Measurements from ENCODE around the gene PHACTR1.

PHACTR1 gene

DNA sequence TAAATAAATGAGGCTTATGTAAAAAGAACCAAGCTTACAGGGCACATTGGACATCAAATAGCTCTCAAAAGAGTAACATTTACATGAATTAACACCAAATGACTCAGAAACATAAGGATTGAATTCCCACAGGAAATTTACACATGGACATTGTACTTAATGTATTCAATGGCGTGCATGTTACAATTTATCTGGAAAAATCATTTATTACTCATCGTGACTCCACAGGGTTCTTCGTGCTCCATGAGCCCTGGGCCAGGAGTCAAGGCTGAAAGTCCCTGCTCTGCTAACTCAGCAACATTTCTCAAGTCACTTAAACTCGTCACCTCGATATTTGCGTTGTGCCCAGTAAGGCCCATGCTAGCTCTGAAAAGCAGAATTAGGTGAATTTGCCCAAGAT, 158.5 kb downstream of the PHACTR1 start:
- no peak overlapping the region for H3K4me3 ChIP-seq (ENCODE audit: low read depth, low read length)
- TF ChIP-seq, protein P1, sequence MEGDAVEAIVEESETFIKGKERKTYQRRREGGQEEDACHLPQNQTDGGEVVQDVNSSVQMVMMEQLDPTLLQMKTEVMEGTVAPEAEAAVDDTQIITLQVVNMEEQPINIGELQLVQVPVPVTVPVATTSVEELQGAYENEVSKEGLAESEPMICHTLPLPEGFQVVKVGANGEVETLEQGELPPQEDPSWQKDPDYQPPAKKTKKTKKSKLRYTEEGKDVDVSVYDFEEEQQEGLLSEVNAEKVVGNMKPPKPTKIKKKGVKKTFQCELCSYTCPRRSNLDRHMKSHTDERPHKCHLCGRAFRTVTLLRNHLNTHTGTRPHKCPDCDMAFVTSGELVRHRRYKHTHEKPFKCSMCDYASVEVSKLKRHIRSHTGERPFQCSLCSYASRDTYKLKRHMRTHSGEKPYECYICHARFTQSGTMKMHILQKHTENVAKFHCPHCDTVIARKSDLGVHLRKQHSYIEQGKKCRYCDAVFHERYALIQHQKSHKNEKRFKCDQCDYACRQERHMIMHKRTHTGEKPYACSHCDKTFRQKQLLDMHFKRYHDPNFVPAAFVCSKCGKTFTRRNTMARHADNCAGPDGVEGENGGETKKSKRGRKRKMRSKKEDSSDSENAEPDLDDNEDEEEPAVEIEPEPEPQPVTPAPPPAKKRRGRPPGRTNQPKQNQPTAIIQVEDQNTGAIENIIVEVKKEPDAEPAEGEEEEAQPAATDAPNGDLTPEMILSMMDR (IDR thresholded peaks at IDR 0.05; ENCODE audit: control insufficient read depth, extremely low read depth, insufficient read depth), result no peak
- DNase-seq (ENCODE audit: low read depth), result no peak

DNA sequence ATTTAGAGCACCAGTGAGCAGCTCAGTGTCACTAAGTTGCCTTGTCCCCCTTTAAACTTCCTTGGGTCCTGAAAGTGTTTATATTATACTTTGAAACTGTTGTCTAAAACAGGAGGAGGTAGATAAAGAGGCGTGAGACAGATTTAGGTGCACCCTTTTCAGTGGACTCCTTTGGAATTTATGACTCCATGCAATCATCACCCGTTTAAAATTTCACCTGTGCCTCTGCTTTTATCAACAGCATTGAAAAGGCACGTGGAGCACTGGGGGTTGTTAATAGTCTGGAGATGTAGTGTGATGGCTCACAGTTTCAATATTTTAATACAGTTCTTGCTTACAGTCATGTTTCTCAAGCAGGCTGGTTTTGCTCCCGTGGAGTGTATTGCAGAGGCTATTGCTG, 162.2 kb downstream of the PHACTR1 start:
- TF ChIP-seq, protein P1 (IDR thresholded peaks at IDR 0.05; ENCODE audit: control insufficient read depth, extremely low read depth, insufficient read depth), result no peak
- no peak for DNase-seq (ENCODE audit: low read depth)
- no peak overlapping the region for H3K4me3 ChIP-seq (ENCODE audit: low read depth, low read length)

DNA sequence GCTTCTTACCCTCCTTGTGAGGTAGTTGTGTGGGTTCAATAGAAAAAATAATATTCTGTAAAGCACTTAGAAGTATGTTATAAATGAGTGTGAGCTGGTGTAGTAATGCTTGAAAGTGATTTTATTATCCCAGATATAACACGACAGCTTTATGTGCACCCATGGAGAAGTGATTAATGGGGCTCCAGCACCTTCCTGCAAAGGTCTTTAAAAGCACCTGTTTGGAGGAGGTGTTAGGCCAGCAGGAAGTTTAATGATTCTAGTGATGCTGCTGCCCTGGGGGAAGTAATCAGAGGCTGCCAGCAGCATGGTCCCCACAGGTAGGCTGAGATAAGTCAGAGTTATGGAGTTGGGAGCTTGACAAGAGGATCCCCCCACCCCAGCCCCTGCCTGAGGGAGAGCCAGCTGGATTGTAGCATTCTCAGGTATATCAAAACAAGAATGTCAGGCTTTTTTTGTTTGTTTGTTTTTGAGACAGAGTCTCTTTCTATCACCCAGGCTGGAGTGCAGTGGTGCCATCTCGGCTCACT, 166.3 kb downstream of the PHACTR1 start:
- no peak for DNase-seq (ENCODE audit: low read depth)
- TF ChIP-seq, protein P1 (IDR thresholded peaks at IDR 0.05; ENCODE audit: control insufficient read depth, extremely low read depth, insufficient read depth), result no peak
- no peak overlapping the region for H3K4me3 ChIP-seq (ENCODE audit: low read depth, low read length)

DNA sequence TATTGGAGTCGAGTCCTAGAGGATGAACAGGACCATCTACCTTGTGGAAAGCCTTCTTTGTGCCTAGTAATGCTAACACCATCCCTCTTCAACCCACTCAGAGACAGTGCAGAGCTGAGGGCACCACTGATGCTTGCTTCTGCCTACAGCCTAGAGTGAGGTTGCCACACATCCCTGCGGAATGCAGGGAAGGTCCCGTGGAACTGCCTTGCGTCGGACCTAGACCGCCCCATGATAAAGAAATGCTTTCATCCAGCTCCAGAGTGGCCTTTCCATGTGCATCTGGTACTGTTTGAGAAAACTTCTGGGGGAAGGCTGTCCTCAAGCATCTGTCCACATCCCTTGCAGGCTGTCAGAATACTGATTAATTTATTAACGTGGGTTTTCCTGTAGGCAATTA, 168.4 kb downstream of the PHACTR1 start:
- no peak for DNase-seq (ENCODE audit: low read depth)
- H3K4me3 ChIP-seq (ENCODE audit: low read depth, low read length), result no peak overlapping the region

DNA sequence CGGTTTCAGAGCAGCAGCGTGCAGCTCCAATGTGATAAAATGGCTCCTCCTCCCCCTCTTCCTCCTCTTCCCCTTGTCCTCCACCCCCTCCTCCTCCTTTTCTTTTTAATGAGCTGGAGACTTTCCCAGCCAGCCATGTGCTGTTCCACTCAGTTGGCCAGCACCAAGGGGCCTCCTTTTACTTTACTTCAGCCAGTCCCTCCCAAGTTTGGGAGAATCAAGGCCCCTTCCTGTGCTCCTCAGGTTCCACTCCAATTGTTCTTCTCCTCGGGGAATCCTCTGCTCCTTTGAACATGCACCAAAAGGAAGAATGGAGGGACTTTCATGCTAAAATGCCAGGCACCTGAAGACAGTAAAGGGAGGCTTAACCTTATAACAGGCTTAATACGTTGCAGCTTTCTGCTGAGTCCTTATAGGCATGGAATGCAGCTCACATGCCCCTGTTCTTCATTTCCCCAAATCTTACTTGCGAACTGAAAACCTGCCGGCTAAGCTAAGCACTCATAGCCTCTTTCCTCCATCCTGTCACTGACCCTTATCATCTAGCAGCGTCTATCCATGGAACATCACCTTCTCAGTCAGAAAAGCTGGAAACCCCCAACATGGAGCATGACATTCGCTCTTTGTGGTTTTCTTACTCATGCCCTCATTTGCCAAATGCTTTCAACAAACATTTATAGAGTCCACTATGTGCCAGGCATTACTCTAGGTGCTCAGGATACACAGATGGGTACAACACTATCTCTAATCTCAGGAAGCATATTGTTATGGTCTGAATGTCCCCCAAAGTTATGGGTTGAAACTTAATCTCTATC, 170.6 kb downstream of the PHACTR1 start:
- no peak overlapping the region for H3K4me3 ChIP-seq (ENCODE audit: low read depth, low read length)
- DNase-seq (ENCODE audit: low read depth), result no peak
- TF ChIP-seq, protein P1 (IDR thresholded peaks at IDR 0.05; ENCODE audit: control insufficient read depth, extremely low read depth, insufficient read depth), result no peak

More for the DNA sequence above, 168.4 kb downstream of the PHACTR1 start:
- TF ChIP-seq, protein P1 (IDR thresholded peaks at IDR 0.05; ENCODE audit: control insufficient read depth, extremely low read depth, insufficient read depth), result no peak

DNA sequence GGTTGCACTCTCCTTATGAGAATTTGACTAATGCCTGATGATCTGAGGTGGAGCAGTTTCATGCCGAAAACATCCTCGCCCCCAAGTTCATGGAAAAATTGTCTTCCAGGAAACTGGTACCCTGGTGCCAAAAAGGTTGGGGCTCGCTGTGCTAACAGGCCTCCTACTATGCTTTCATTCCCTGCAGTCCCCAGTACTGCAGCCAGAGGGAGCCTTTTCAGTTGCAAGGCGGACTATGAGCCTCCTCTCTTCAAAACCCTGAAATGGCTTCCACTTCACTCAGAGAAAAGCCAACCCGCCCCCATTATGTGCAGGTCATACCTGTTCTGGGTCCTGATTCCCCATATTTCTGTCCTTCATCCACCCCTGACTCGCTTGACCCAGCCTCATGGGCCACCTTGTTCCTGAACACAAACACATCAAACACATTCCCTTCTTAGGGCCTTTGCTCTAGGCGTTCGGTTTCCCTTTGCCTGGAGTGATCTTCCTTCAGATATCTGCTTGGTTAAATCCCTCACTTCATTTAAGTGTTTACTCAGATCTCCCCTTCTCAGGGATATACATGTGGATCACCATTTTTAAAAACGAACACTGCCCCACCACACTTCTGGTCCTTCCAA, 173.7 kb downstream of the PHACTR1 start:
- no peak overlapping the region for H3K4me3 ChIP-seq (ENCODE audit: low read depth, low read length)
- TF ChIP-seq, protein P1 (IDR thresholded peaks at IDR 0.05; ENCODE audit: control insufficient read depth, extremely low read depth, insufficient read depth), result peak; percentile 34
- no peak for DNase-seq (ENCODE audit: low read depth)

Data from LNCaP clone FGC (cell line).